Central memory CD8-positive, alpha-beta T cell (primary cell): Measurements from ENCODE around the gene STYK1.
"Not testable (repeated sequence)": the region's sequence is repeated elsewhere in the genome, so short reads cannot be mapped to it uniquely, and the experiment has no call there.

ENCODE experiments used
- ATAC-seq: fragments of 150-1000 bp; cut with Tn5 transposase; replicated peaks from 2 replicates; pipeline ENCODE4 v1.10.0; 2022; ENCODE audit warnings: mild to moderate bottlenecking, moderate FRiP score, moderate number of reproducible peaks; ENCODE audit not compliant: poor library complexity, severe bottlenecking; ENCODE audit errors: extremely low read depth
- DNase-seq, 2 donors: peaks; one replicate each; pipeline ENCODE4 v3.0.0; 2021; ENCODE audit warnings: low spot score in 2 of 2
- H3K27ac Mint-ChIP-seq: one replicate; pipeline ENCODE4 v1.8.0; 2022; ENCODE audit warnings: low read depth, mild to moderate bottlenecking, moderate library complexity, mixed read lengths
- H3K27me3 Mint-ChIP-seq: one replicate; pipeline ENCODE4 v1.8.0; 2022; ENCODE audit warnings: mixed read lengths
- H3K36me3 Mint-ChIP-seq: one replicate; pipeline ENCODE4 v1.8.0; 2022; ENCODE audit warnings: mild to moderate bottlenecking, moderate library complexity, mixed read lengths; ENCODE audit not compliant: insufficient read depth
- H3K4me1 Mint-ChIP-seq: one replicate; pipeline ENCODE4 v1.8.0; 2022; ENCODE audit warnings: mixed read lengths
- H3K4me3 Mint-ChIP-seq: one replicate; pipeline ENCODE4 v1.8.0; 2022; ENCODE audit warnings: mild to moderate bottlenecking, moderate library complexity, mixed read lengths
- H3K9me3 Mint-ChIP-seq: one replicate; pipeline ENCODE4 v1.8.0; 2022; ENCODE audit warnings: mixed read lengths

Gene STYK1

DNA sequence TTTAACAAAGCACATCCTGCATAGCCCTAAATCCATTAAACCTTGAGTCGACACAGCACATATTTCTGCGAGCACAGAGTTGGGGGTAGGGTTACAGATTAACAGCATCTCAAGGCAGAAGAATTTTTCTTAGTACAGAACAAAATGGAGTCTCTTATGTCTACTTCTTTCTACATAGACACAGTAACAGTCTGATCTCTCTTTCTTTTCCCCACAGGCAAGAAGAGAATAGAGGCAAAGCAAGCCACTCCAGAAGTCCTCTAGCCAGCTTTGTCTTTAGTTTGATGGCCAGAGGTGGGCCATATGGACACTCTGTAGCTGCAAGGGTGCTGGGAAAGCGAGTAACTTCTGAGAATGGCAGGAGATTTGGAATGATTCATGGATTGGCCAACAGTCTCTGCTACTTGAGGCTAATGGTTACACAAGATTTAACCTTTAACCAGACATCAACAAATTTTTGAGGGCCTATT is 101.8 kb downstream of the STYK1 start:
- H3K27ac Mint-ChIP-seq = not testable (repeated sequence)

DNA sequence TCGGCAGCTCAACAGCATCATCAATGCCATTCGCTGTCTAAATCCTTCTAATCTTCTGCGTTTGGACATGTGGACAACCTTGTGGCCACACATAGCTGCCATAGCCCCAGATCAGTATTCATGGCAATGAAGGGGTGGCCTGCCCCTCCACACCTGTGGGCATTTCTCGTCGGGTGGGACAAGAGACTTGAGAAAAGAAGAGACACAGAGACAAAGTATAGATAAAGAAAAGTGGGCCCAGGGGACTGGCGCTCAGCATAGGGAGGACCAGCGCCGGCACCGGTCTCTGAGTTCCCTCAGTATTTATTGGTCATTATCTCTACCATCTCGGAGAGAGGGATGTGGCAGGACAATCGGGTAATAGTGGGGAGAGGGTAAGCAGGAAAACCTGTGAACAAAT is 102.7 kb downstream of the STYK1 start:
- Mint-ChIP-seq H3K4me1 (peaks cover 9% of the 10 kb centered on the region), H3K27me3 (no peaks in the 10 kb centered on the region), H3K9me3 (no peaks in the 10 kb centered on the region), H3K4me3 (no peak overlapping the region), H3K27ac (no peak overlapping the region), H3K36me3 (no peaks in the 10 kb centered on the region)
- no peak for DNase-seq
- no peak for ATAC-seq

More for the DNA sequence above, 101.8 kb downstream of the STYK1 start:
- not testable (repeated sequence) for H3K9me3 Mint-ChIP-seq, H3K4me3 Mint-ChIP-seq, H3K4me1 Mint-ChIP-seq, H3K36me3 Mint-ChIP-seq, ATAC-seq, H3K27me3 Mint-ChIP-seq, DNase-seq
